Naive thymus-derived CD4-positive, alpha-beta T cell (primary cell): ENCODE measurements around the gene MAG. TPM values are rescaled to one million over a fixed set of nuclear protein-coding genes. Genes with fewer than 3 reads are reported as not detected.

Experiments used
- ATAC-seq: fragments of 150-1000 bp; cut with Tn5 transposase; 2 replicates; pipeline ENCODE4 v1.10.0; 2021; ENCODE audit warnings: mild to moderate bottlenecking, moderate library complexity
- CTCF ChIA-PET: fragments of 350-600 bp; sonication (Branson Sonifier 250); formaldehyde crosslinking; loops from one replicate; lab custom pipeline; 2021; ENCODE audit warnings: antibody characterized with exemption; lab: Charles Lee
- POLR2A ChIA-PET: fragments of 350-600 bp; sonication (Branson Sonifier 250); formaldehyde crosslinking; loops from one replicate; lab custom pipeline; 2021; ENCODE audit warnings: antibody characterized with exemption, inconsistent platforms; lab: Charles Lee
- DNase-seq, 9 donors: peaks; one replicate each; pipeline versions ENCODE4 v3.0.0 to v3.0.0-alpha.2; 2020 to 2022; ENCODE audit warnings: mixed read lengths in 1 of 9
- H3K27ac ChIP-seq: one replicate; pipeline ENCODE4 v1.7.0; 2013; ENCODE audit warnings: mild to moderate bottlenecking, low read depth, low read length, moderate library complexity
- H3K27me3 ChIP-seq, 2 donors: one replicate each; pipeline ENCODE4 v1.7.0; 2013; ENCODE audit warnings: low read length in 2 of 2, mild to moderate bottlenecking in 2 of 2, moderate library complexity in 2 of 2; ENCODE audit not compliant: control insufficient read depth in 2 of 2, insufficient read depth in 2 of 2
- H3K36me3 ChIP-seq, 3 experiments: 1 replicate in 2 of 3; 2 replicates in 1 of 3; pipeline ENCODE4 v1.7.0; 2013; ENCODE audit warnings: low read length in 3 of 3, mild to moderate bottlenecking in 3 of 3, moderate library complexity in 1 of 3; ENCODE audit not compliant: insufficient read depth in 3 of 3, control insufficient read depth in 2 of 3
- H3K4me1 ChIP-seq, 2 donors: one replicate each; pipeline ENCODE4 v1.7.0; 2013; ENCODE audit warnings: low read length in 2 of 2, mild to moderate bottlenecking in 2 of 2, moderate library complexity in 1 of 2; ENCODE audit not compliant: control insufficient read depth in 2 of 2, insufficient read depth in 2 of 2
- H3K4me3 ChIP-seq: 2 replicates; pipeline ENCODE4 v1.7.0; 2013; ENCODE audit warnings: mild to moderate bottlenecking, low read length
- H3K9me3 ChIP-seq, 3 experiments: 1 replicate in 2 of 3; 2 replicates in 1 of 3; pipeline ENCODE4 v1.7.0; 2013; ENCODE audit warnings: low read length in 3 of 3; ENCODE audit not compliant: control insufficient read depth in 2 of 3
- H3K27ac Mint-ChIP-seq, 9 donors: one replicate each; pipeline ENCODE4 v1.8.0; 2020 to 2022; ENCODE audit warnings: mixed read lengths in 9 of 9, mild to moderate bottlenecking in 8 of 9, moderate library complexity in 5 of 9, inconsistent platforms in 2 of 9
- H3K27me3 Mint-ChIP-seq, 5 donors: one replicate each; pipeline ENCODE4 v1.8.0; 2021 to 2022; ENCODE audit warnings: mixed read lengths in 5 of 5, mild to moderate bottlenecking in 1 of 5
- H3K36me3 Mint-ChIP-seq, 5 donors: one replicate each; pipeline ENCODE4 v1.8.0; 2020 to 2022; ENCODE audit warnings: mixed read lengths in 5 of 5, mild to moderate bottlenecking in 3 of 5, inconsistent platforms in 1 of 5
- H3K4me1 Mint-ChIP-seq, 7 donors: one replicate each; pipeline ENCODE4 v1.8.0; 2020 to 2022; ENCODE audit warnings: mixed read lengths in 7 of 7, mild to moderate bottlenecking in 3 of 7, inconsistent platforms in 1 of 7
- H3K4me3 Mint-ChIP-seq, 10 donors: one replicate each; pipeline ENCODE4 v1.8.0; 2020 to 2022; ENCODE audit warnings: mild to moderate bottlenecking in 10 of 10, mixed read lengths in 10 of 10, moderate library complexity in 6 of 10, inconsistent platforms in 2 of 10
- H3K9me3 Mint-ChIP-seq, 11 donors: one replicate each; pipeline ENCODE4 v1.8.0; 2020 to 2022; ENCODE audit warnings: mixed read lengths in 11 of 11, mild to moderate bottlenecking in 4 of 11, inconsistent platforms in 1 of 11, moderate library complexity in 1 of 11
- intact Hi-C, 2 donors: fragments of 100-400 bp; cut with micrococcal nuclease; formaldehyde crosslinking; loops; one replicate each; pipeline ENCODE4 v1.15.1; 2023
- polyA plus RNA-seq, 2 donors: library from polyadenylated mRNA; unstranded; fragments of 300-500 nt; fragmentation: Illumina TruSeq; gene quantifications; one replicate each; pipeline ENCODE4 v1.2.3, GENCODE V29; 2021
- total RNA-seq, 6 experiments: library from RNA in 5 of 6; stranded (reverse) in 5 of 6; gene quantifications; 1 replicate in 5 of 6; 2 replicates in 1 of 6; pipeline ENCODE4 v1.2.3 and lab custom pipeline; 2021 to 2026

MAG gene
- total and polyA plus RNA-seq, 7 experiments from 2014 or later, result 0.29 to 0.31 TPM; not detected in 5

DNA sequence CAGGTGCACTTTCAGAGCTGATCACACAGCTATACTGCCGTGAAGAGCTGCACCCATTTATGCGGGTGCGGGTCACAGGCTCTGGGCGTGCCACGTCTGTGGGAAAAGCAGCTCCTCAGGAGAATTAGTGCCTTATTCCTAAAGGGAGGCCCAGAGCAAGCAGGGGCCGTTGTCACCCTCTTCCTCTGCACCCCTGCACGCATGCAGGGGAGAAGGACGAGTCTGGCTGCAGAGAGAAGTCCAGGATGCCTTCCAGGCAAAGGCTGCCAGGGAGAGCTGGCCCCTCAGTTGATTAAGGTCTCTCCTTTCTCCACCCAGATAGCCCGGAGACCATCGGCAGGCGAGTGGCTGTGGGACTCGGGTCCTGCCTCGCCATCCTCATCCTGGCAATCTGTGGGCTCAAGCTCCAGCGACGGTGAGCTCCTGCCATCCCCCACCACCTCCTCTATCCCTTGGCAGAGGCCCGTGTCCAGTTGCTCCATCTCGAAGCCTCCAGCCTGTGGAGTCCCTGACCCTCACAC lies 52.6 kb downstream of the MAG start:
- Mint-ChIP-seq H3K36me3 (no peaks in the 10 kb centered on the region), H3K4me1 (peaks cover 25 to 36% (median 27%) of the 10 kb centered on the region in 7 donors), H3K4me3 (no peak overlapping the region), H3K27me3 (peaks cover 0 to 17% (median 4%) of the 10 kb centered on the region in 5 donors), H3K27ac (no peak overlapping the region), H3K9me3 (peaks cover 0 to 3% (median 0%) of the 10 kb centered on the region in 11 donors)
- DNase-seq, result peak in 1 of 9 donors; percentile 19
- ChIA-PET CTCF (interaction anchor here (0.6 kb wide), 1 partner anchor 367 kb away, joined by 3 read pairs; no protein-coding TSS in a partner anchor), POLR2A (no interaction called here)
- ATAC-seq, result no peak
- Histone ChIP-seq H3K4me1 (peaks cover 18 to 22% of the 10 kb centered on the region in 2 donors), H3K27ac (no peak overlapping the region), H3K9me3 (no peaks in the 10 kb centered on the region), H3K4me3 (no peak overlapping the region), H3K27me3 (no peaks in the 10 kb centered on the region), H3K36me3 (no peaks in the 10 kb centered on the region)
- intact Hi-C loops, result loop anchor here in 1 of 2 donors (10.0 kb wide), 1 partner anchor 200 kb away; the partner anchor contains the start of gene FXYD7

DNA sequence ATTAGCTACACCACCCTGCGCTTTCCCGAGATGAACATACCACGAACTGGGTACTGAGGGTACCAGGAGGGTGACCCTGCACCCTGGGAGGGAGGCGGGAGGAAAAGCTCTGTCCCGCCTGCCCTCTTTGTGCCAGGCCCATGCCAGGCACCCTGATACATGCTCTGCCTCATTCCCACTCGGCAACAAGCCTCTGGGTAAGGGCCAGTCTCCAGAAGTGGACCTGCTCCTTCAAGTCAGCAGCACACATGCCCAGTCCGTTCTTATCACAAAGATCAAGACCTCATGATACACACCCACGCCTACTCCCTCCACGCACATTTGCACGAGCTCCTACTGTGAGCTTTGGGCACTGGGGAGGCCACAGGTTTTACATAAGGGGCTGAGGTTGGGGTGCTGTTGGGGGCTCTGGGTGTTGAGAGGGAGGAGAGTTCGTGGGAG lies 53.7 kb downstream of the MAG start:
- Mint-ChIP-seq H3K27me3 (peaks cover 0 to 17% (median 4%) of the 10 kb centered on the region in 5 donors), H3K36me3 (no peaks in the 10 kb centered on the region), H3K27ac (peak overlapping the region in 2 of 9 donors; percentile 19 to 77), H3K4me3 (peak overlapping the region in 4 of 10 donors; percentile 33 to 71 (median 60)), H3K9me3 (peaks cover 0 to 3% (median 0%) of the 10 kb centered on the region in 11 donors), H3K4me1 (peaks cover 25 to 38% (median 27%) of the 10 kb centered on the region in 7 donors)
- Histone ChIP-seq H3K9me3 (no peaks in the 10 kb centered on the region), H3K36me3 (no peaks in the 10 kb centered on the region), H3K4me3 (no peak overlapping the region), H3K27ac (no peak overlapping the region), H3K4me1 (peaks cover 18 to 22% of the 10 kb centered on the region in 2 donors), H3K27me3 (no peaks in the 10 kb centered on the region)
- ATAC-seq, result no peak
- DNase-seq, result no peak
- intact Hi-C loops, result loop anchor here (2.0 to 10.0 kb wide), 2 partner anchors 77 to 201 kb away; partner anchors contain the start of genes USF2 (in 2 of the 2) and FXYD7 (in 1 of the 2)
- CTCF ChIA-PET, result interaction anchor here (0.6 kb wide), 1 partner anchor 116 kb away, joined by 4 read pairs; no protein-coding TSS in a partner anchor
- POLR2A ChIA-PET, result interaction anchor here (1.2 kb wide), 1 partner anchor 142 kb away, joined by 3 read pairs; no protein-coding TSS in a partner anchor

DNA sequence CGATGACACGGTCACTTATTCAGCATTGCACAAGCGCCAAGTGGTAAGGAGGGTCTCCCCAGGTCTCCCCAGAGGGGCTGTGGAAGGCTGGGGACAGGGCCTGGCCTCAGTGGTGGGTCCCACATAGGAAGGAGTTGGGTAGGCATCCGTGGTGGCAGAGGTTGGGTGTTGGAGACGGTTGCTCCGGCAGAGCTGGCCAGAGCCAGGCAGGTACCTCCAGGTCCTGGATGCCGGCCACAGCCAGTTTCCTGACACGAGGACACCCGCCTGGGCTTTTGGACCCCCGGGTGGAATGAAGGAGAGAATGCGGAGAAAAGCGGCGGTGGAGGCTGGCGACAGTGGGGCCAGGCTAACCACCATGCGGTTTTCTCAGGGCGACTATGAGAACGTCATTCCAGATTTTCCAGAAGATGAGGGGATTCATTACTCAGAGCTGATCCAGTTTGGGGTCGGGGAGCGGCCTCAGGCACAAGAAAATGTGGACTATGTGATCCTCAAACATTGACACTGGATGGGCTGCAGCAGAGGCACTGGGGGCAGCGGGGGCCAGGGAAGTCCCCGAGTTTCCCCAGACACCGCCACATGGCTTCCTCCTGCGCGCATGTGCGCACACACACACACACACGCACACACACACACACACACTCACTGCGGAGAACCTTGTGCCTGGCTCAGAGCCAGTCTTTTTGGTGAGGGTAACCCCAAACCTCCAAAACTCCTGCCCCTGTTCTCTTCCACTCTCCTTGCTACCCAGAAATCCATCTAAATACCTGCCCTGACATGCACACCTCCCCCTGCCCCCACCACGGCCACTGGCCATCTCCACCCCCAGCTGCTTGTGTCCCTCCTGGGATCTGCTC lies 54.5 kb downstream of the MAG start:
- intact Hi-C loops, result loop anchor here (2.0 to 10.0 kb wide), 2 partner anchors 78 to 202 kb away; partner anchors contain the start of genes USF2 (in 2 of the 2) and FXYD7 (in 1 of the 2)
- Histone ChIP-seq H3K4me3 (peak overlapping the region; percentile 36), H3K27me3 (no peaks in the 10 kb centered on the region), H3K4me1 (peaks cover 18 to 22% of the 10 kb centered on the region in 2 donors), H3K36me3 (no peaks in the 10 kb centered on the region), H3K27ac (no peak overlapping the region), H3K9me3 (no peaks in the 10 kb centered on the region)
- Mint-ChIP-seq H3K4me3 (peak overlapping the region; percentile 45 to 82 (median 63)), H3K9me3 (peaks cover 0 to 3% (median 0%) of the 10 kb centered on the region in 11 donors), H3K27me3 (peaks cover 0 to 17% (median 4%) of the 10 kb centered on the region in 5 donors), H3K36me3 (no peaks in the 10 kb centered on the region), H3K4me1 (peaks cover 25 to 38% (median 27%) of the 10 kb centered on the region in 7 donors), H3K27ac (peak overlapping the region in 8 of 9 donors; percentile 14 to 95 (median 78))
- peak; percentile 46 to 84 (median 70) for DNase-seq
- ChIA-PET CTCF (no interaction called here), POLR2A (interaction anchor here (0.8 to 1.2 kb wide), 2 partner anchors 65 to 143 kb away, joined by 3 read pairs; no protein-coding TSS in a partner anchor)
- ATAC-seq, result peak; percentile 85

DNA sequence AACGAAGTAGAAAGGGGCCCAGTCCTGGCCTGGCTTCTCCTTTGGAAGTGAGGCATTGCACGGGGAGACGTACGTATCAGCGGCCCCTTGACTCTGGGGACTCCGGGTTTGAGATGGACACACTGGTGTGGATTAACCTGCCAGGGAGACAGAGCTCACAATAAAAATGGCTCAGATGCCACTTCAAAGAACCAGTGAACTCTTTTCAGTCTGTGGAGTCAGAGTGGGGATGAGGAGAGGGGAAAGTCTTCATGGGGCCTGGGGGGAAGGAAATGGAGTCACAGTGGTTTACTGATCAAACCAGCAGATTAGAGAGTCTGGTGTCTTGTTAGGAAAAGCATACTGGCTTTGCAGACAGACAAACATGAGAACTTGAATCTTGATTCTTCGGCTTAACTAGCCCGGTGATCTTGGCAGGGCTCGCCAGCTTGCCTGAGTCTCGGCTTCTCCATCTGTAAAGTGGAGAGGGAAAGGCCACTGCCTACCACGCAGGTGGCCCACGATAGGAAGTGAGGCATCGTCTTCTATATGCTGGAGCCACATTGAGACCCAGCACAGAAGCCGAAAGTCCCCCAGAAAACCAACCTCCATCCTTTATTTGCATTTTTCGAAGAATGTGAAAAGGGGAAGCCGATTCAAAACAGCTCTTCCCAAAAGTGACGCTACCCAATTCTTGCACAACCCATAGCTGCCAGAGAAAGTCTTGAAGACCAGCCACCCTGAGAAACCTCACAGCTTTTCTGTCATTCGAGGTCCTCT lies 55.4 kb downstream of the MAG start, which contains the start of gene FFAR1:
FFAR1 (plus strand) TSS at position 732 of the 759 bp plus-strand sequence. CDS start 3,650 bp downstream, outside the sequence.
- Mint-ChIP-seq H3K4me3 (peak within 1 kb of the TSS; percentile 45 to 82 (median 63)), H3K9me3 (peaks cover 0 to 3% (median 0%) of the 10 kb centered on the region in 11 donors), H3K27me3 (peaks cover 0 to 13% (median 4%) of the 10 kb centered on the region in 5 donors), H3K36me3 (no peaks in the 10 kb centered on the region), H3K27ac (peak within 1 kb of the TSS in 8 of 9 donors; percentile 14 to 95 (median 78)), H3K4me1 (peaks cover 22 to 38% (median 27%) of the 10 kb centered on the region in 7 donors)
- H3K4me1 ChIP-seq, result peaks cover 18 to 22% of the 10 kb centered on the region in 2 donors
- ATAC-seq (peak; percentile 70), DNase-seq (peak; percentile 9 to 71 (median 42))
- H3K27me3 ChIP-seq, result no peaks in the 10 kb centered on the region
- ChIA-PET POLR2A (interaction anchor here (0.8 kb wide), 1 partner anchor 66 kb away, joined by 3 read pairs; no protein-coding TSS in a partner anchor), CTCF (interaction anchor here (2.0 kb wide), 1 partner anchor 148 kb away, joined by 4 read pairs; no protein-coding TSS in a partner anchor)
- H3K36me3 ChIP-seq, result no peaks in the 10 kb centered on the region
- intact Hi-C loops, result loop anchor here (2.0 to 10.0 kb wide), 2 partner anchors 79 to 203 kb away; partner anchors contain the start of genes USF2 (in 2 of the 2) and FXYD7 (in 1 of the 2)
- H3K4me3 ChIP-seq, result peak within 1 kb of the TSS; percentile 36
- no peaks in the 10 kb centered on the region for H3K9me3 ChIP-seq
- H3K27ac ChIP-seq, result no peak within 1 kb of the TSS

DNA sequence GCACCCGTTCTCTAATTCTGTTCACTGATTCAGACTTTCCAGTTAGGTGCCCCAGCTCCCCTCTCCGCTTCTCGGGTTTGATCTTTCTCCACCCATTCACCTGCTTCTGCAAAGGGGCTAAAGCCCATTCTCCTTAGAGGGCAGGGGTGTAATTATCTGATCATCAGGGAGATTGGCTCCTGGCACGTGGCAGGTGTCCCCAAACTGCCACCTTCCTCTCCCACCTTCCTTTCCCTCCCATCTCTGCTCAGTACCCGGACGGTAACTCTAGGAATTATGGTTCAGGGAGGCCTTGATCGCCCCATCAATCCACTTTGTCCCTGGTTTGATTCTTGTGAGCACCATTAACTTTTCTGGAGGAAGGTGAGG lies 56.0 kb downstream of the MAG start:
- Mint-ChIP-seq H3K4me1 (peaks cover 22 to 42% (median 30%) of the 10 kb centered on the region in 7 donors), H3K4me3 (peak overlapping the region in 9 of 10 donors; percentile 50 to 82 (median 59)), H3K27ac (peak overlapping the region in 6 of 9 donors; percentile 6 to 95 (median 76)), H3K9me3 (peaks cover 0 to 3% (median 0%) of the 10 kb centered on the region in 11 donors), H3K27me3 (peaks cover 0 to 11% (median 4%) of the 10 kb centered on the region in 5 donors), H3K36me3 (no peaks in the 10 kb centered on the region)
- Histone ChIP-seq H3K27ac (no peak overlapping the region), H3K4me1 (peaks cover 18 to 26% of the 10 kb centered on the region in 2 donors), H3K9me3 (no peaks in the 10 kb centered on the region), H3K4me3 (peak overlapping the region; percentile 36), H3K27me3 (no peaks in the 10 kb centered on the region), H3K36me3 (no peaks in the 10 kb centered on the region)
- no peak for ATAC-seq
- no peak for DNase-seq
- intact Hi-C loops, result loop anchor here (2.0 to 10.0 kb wide), 2 partner anchors 79 to 203 kb away; partner anchors contain the start of genes USF2 (in 2 of the 2) and FXYD7 (in 1 of the 2)
- ChIA-PET CTCF (interaction anchor here (2.0 kb wide), 1 partner anchor 147 kb away, joined by 4 read pairs; no protein-coding TSS in a partner anchor), POLR2A (no interaction called here)
